Measurements from ENCODE around the gene EXOC4. TPM values are rescaled to one million over a fixed set of nuclear protein-coding genes. Genes with fewer than 3 reads are reported as not detected.

EXOC4 gene
- total and polyA plus RNA-seq, 2 of the 8 experiments (the other 6 are each of a cell fraction or from before 2014, with no cell fraction given), result 27.0 to 67.3 TPM

- WGBS, 2 experiments (ENCODE audit: extremely low coverage in 1 of 2, insufficient coverage in 1 of 2, insufficient read length in 1 of 2, insufficient replicate concordance in 2 of 2, low coverage in 1 of 2, low lambda C conversion rate in 2 of 2, missing lambda C conversion rate in 1 of 2), result 85% methylated on average over 1 of the region's 2 CpGs; no CpG with 5 or more reads in 1 of the 2 experiments
- DNase-seq (ENCODE audit: low read depth in 1 of 2, low spot score in 2 of 2), result no peak
These were observed 494.0 kb downstream of the EXOC4 start for GRCh38 chr7:133746847-133747246.

More at GRCh38 chr7:133746847-133747246, 494.0 kb downstream of the EXOC4 start:
- Histone ChIP-seq H3K4ac (replicated peaks; ENCODE audit: insufficient read length, low read depth, low read length) (no peak overlapping the region), H3K23ac (ENCODE audit: insufficient read length) (no peak overlapping the region), H3K36me3 (ENCODE audit: control insufficient read depth in 2 of 4, insufficient read depth in 4 of 4, low read length in 3 of 4) (no peaks in the 10 kb centered on the region), H3K27ac (ENCODE audit: low read depth, low read length) (no peak overlapping the region), H2BK12ac (ENCODE audit: low read depth, low read length) (no peak overlapping the region; the same call in 1 of the 2 replicates), H3K27me3 (replicated peaks in 1 of 4; ENCODE audit: control insufficient read depth in 3 of 4, extremely low read depth in 1 of 4, insufficient read depth in 3 of 4, low read length in 3 of 4) (no peaks in the 10 kb centered on the region), H4K5ac (ENCODE audit: insufficient read length, low read depth, low read length) (no peak overlapping the region), H2BK15ac (ENCODE audit: low read length) (no peak overlapping the region), H3K18ac (ENCODE audit: extremely low read depth, low read length) (no peak overlapping the region), H3K9me3 (ENCODE audit: insufficient read depth in 2 of 2, low read depth in 1 of 2, low read length in 1 of 2) (no peaks in the 10 kb centered on the region), H3K79me2 (ENCODE audit: control insufficient read depth in 1 of 2, insufficient read depth in 2 of 2, low read length in 2 of 2) (no peaks in the 10 kb centered on the region), H2BK120ac (replicated peaks; ENCODE audit: low read depth, low read length) (no peak overlapping the region), H2BK20ac (ENCODE audit: low read length) (no peak overlapping the region), H3K14ac (ENCODE audit: insufficient read length) (no peak overlapping the region), H2BK5ac (ENCODE audit: low read depth, low read length) (no peak overlapping the region), H4K8ac (ENCODE audit: extremely low read depth, insufficient read depth, low read length) (no peak overlapping the region), H4K91ac (replicated peaks; ENCODE audit: insufficient read length, low read length) (no peak overlapping the region), H3K9ac (replicated peaks in 1 of 4; ENCODE audit: extremely low read depth in 1 of 4, low read depth in 3 of 4, low read length in 3 of 4) (no peak overlapping the region), H3K4me1 (replicated peaks in 1 of 4; ENCODE audit: control insufficient read depth in 3 of 4, insufficient read depth in 4 of 4, low read length in 3 of 4) (peaks cover 0 to 6% (median 3%) of the 10 kb centered on the region in 4 experiments; a peak in 4 of 7 replicates), H3K56ac (replicated peaks; ENCODE audit: insufficient read length, low read depth, low read length) (no peak overlapping the region), H4K20me1 (replicated peaks in 1 of 2; ENCODE audit: control insufficient read depth in 1 of 2, insufficient read depth in 2 of 2, low read length in 2 of 2) (no peaks in the 10 kb centered on the region), H3K79me1 (ENCODE audit: low read depth, low read length) (no peaks in the 10 kb centered on the region), H2AFZ (ENCODE audit: low read length) (no peak overlapping the region), H2AK5ac (ENCODE audit: low read depth, low read length) (no peak overlapping the region), H3K23me2 (ENCODE audit: low read depth, low read length) (no peaks in the 10 kb centered on the region), H3K4me2 (ENCODE audit: insufficient read depth in 1 of 2, low read depth in 2 of 2, low read length in 2 of 2) (no peak overlapping the region), H3K4me3 (ENCODE audit: extremely low read depth in 1 of 4, insufficient read depth in 2 of 4, low read depth in 3 of 4, low read length in 4 of 4) (no peak overlapping the region)
- no peak for FAIRE-seq
- ChIA-PET POLR2A (ENCODE audit: partially characterized antibody) (no interaction called here), CTCF (ENCODE audit: partially characterized antibody) (no interaction called here)
